HepG2 (cell line): ENCODE results near the gene USP2. TPM values are rescaled to one million over a fixed set of nuclear protein-coding genes. Genes with fewer than 3 reads are reported as not detected.

Experiments
- ATF6 ChIP-seq: sonication (generic); formaldehyde crosslinking; conservative IDR thresholded peaks from 2 replicates; pipeline ENCODE4 v1.4.0; 2020; ENCODE audit warnings: missing genetic modification reagents
- BORCS8-MEF2B ChIP-seq: sonication (generic); formaldehyde crosslinking; IDR thresholded peaks from 2 replicates; pipeline ENCODE4 v1.8.0; 2022; ENCODE audit warnings: mild to moderate bottlenecking, missing genetic modification reagents
- CERS6 ChIP-seq: sonication (generic); formaldehyde crosslinking; IDR thresholded peaks from 2 replicates; pipeline ENCODE4 v1.5.0; 2020; ENCODE audit warnings: missing genetic modification reagents
- DDIT3 ChIP-seq: sonication (generic); formaldehyde crosslinking; IDR thresholded peaks from 2 replicates; pipeline ENCODE4 v1.4.0; 2020; ENCODE audit warnings: mild to moderate bottlenecking, missing genetic modification reagents
- HNF4A ChIP-seq: sonication (generic); formaldehyde crosslinking; IDR thresholded peaks from 2 replicates; pipeline ENCODE4 v1.4.0; 2020; ENCODE audit warnings: missing genetic modification reagents
- MAFF ChIP-seq: IDR thresholded peaks from 2 replicates; pipeline ENCODE4 v1.6.1; 2011; ENCODE audit warnings: low read depth, low read length, improper control_type of control experiment
- NCOA1 ChIP-seq: sonication (generic); formaldehyde crosslinking; IDR thresholded peaks from 2 replicates; pipeline ENCODE4 v1.9.0; 2021; ENCODE audit warnings: missing genetic modification reagents
- NFYC ChIP-seq: IDR thresholded peaks from 2 replicates; pipeline ENCODE4 v1.6.1; 2016; ENCODE audit warnings: missing genetic modification reagents, missing compliant biosample characterization
- PRMT3 ChIP-seq: sonication (generic); formaldehyde crosslinking; IDR thresholded peaks from 2 replicates; pipeline ENCODE4 v1.8.1; 2022; ENCODE audit warnings: low read depth, mild to moderate bottlenecking, moderate library complexity, missing genetic modification reagents, borderline replicate concordance
- RORA ChIP-seq: sonication (generic); formaldehyde crosslinking; IDR thresholded peaks from 2 replicates; pipeline ENCODE4 v1.5.0; 2020; ENCODE audit warnings: mild to moderate bottlenecking, missing genetic modification reagents, moderate library complexity
- TCF7 ChIP-seq: sonication (generic); IDR thresholded peaks from 2 replicates; pipeline ENCODE4 v1.6.1; 2016; ENCODE audit warnings: antibody characterized with exemption, low read depth
- ZEB1 ChIP-seq: IDR thresholded peaks from 2 replicates; pipeline ENCODE4 v1.6.1; 2012; ENCODE audit warnings: mild to moderate bottlenecking, low read depth, inconsistent platforms; ENCODE audit not compliant: insufficient replicate concordance
- ZNF124 ChIP-seq: sonication (generic); formaldehyde crosslinking; IDR thresholded peaks from 2 replicates; pipeline ENCODE4 v1.4.0; 2020; ENCODE audit warnings: missing genetic modification reagents
- ZNF569 ChIP-seq: sonication (generic); formaldehyde crosslinking; IDR thresholded peaks from 2 replicates; pipeline ENCODE4 v1.5.0; 2020; ENCODE audit warnings: mild to moderate bottlenecking, missing genetic modification reagents, moderate library complexity, borderline replicate concordance
- ZNF674 ChIP-seq: sonication (generic); formaldehyde crosslinking; IDR thresholded peaks from 2 replicates; pipeline ENCODE4 v1.5.0; 2020; ENCODE audit warnings: low read depth, mild to moderate bottlenecking, missing genetic modification reagents
- polyA plus RNA-seq, 8 experiments: library from polyadenylated mRNA; depleted of rRNA in 3 of 8; stranded (reverse) in 7 of 8; unstranded in 1 of 8; fragments of >200 nt; fragmentation: Illumina TruSeq in 4 of 8; extraction: Trizol in 4 of 8; gene quantifications; 2 replicates each; pipeline versions ENCODE4 v1.2.1 to v1.2.3, GENCODE V29; 2011 to 2016; ENCODE audit warnings: low read depth in 4 of 8, missing spikeins in 1 of 8, mixed read lengths in 1 of 8; ENCODE audit not compliant: insufficient read depth in 1 of 8
- total RNA-seq, 5 experiments: library from RNA; depleted of rRNA; stranded (reverse); fragments of >200 nt; fragmentation: Illumina TruSeq; extraction: Trizol; gene quantifications; 2 replicates each; pipeline ENCODE4 v1.2.3, GENCODE V29; 2016; ENCODE audit warnings: low read depth in 1 of 5
- TF ChIP-seq, protein P1 (sequence below): sonication (generic); formaldehyde crosslinking; IDR thresholded peaks from 2 replicates; pipeline ENCODE4 v1.9.0; 2021; ENCODE audit warnings: missing genetic modification reagents, borderline replicate concordance
- TF ChIP-seq, protein P2 (sequence below): sonication (generic); formaldehyde crosslinking; IDR thresholded peaks from 2 replicates; pipeline ENCODE4 v1.4.0; 2020; ENCODE audit warnings: mild to moderate bottlenecking, missing genetic modification reagents

Gene USP2
- total and polyA plus RNA-seq, 2 of the 13 experiments (the other 11 are each of a cell fraction or from before 2014, with no cell fraction given), result 2.5 to 6.0 TPM

DNA sequence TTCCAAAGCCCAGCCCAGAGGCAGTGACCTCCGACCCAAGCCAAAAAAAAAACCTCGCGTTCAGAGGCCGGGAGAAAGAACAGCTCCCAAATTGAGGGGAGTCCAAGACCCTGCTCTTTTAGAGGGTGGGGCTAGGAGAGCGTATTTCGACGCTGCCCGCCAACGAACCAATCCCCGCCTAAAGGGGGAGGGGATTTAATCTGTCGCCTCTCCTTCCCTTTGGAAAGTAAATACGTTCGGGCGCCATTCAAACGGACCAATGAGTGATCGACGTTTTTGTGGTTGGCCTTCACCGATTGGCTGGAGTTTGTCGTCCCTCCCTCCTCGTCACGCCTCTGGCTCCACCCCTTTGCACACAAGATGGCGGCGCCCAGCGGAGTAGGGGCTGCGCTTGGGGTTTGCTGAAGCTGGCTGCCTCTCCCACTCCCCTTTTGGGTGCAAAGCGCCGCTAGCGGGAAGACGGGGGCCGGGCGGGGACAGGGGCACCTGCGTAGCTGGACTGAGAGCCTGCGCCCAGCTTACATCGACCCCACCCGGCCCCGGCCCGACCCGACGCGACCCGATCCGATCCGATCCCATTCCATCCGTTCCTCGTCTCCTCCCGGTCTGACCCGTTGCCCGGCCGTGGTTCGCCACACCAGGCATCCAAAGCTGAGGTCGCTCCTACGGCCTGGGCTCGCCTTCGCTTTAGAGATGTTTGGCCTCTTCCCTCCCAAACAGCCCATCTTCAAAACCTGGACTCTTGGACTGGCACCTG, 47.1 kb downstream of the USP2 start, which contains the start of gene RNF26 (continued):
- TF ChIP-seq DDIT3 (CRISPR knock-in tag), result no peak
- TF ChIP-seq ZNF674 (CRISPR knock-in tag), result no peak
- TF ChIP-seq MAFF, result no peak
- TF ChIP-seq HNF4A (CRISPR knock-in tag), result no peak
- TF ChIP-seq ZNF124, result no peak
- no peak for TF ChIP-seq ATF6 (CRISPR knock-in tag)
- TF ChIP-seq, protein P1, sequence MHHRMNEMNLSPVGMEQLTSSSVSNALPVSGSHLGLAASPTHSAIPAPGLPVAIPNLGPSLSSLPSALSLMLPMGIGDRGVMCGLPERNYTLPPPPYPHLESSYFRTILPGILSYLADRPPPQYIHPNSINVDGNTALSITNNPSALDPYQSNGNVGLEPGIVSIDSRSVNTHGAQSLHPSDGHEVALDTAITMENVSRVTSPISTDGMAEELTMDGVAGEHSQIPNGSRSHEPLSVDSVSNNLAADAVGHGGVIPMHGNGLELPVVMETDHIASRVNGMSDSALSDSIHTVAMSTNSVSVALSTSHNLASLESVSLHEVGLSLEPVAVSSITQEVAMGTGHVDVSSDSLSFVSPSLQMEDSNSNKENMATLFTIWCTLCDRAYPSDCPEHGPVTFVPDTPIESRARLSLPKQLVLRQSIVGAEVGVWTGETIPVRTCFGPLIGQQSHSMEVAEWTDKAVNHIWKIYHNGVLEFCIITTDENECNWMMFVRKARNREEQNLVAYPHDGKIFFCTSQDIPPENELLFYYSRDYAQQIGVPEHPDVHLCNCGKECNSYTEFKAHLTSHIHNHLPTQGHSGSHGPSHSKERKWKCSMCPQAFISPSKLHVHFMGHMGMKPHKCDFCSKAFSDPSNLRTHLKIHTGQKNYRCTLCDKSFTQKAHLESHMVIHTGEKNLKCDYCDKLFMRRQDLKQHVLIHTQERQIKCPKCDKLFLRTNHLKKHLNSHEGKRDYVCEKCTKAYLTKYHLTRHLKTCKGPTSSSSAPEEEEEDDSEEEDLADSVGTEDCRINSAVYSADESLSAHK (CRISPR knock-in tag), result no peak
- TF ChIP-seq ZEB1, result no peak
- TF ChIP-seq, protein P2, sequence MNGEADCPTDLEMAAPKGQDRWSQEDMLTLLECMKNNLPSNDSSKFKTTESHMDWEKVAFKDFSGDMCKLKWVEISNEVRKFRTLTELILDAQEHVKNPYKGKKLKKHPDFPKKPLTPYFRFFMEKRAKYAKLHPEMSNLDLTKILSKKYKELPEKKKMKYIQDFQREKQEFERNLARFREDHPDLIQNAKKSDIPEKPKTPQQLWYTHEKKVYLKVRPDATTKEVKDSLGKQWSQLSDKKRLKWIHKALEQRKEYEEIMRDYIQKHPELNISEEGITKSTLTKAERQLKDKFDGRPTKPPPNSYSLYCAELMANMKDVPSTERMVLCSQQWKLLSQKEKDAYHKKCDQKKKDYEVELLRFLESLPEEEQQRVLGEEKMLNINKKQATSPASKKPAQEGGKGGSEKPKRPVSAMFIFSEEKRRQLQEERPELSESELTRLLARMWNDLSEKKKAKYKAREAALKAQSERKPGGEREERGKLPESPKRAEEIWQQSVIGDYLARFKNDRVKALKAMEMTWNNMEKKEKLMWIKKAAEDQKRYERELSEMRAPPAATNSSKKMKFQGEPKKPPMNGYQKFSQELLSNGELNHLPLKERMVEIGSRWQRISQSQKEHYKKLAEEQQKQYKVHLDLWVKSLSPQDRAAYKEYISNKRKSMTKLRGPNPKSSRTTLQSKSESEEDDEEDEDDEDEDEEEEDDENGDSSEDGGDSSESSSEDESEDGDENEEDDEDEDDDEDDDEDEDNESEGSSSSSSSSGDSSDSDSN (CRISPR knock-in tag), result no peak; the same call in none of the 2 replicates
- TF ChIP-seq BORCS8-MEF2B (CRISPR knock-in tag), result peak; percentile 75
- no peak for TF ChIP-seq CERS6 (CRISPR knock-in tag)
- no peak for TF ChIP-seq ZNF569 (CRISPR knock-in tag)
- peak; percentile 95 for TF ChIP-seq NFYC
- TF ChIP-seq RORA (CRISPR knock-in tag), result no peak
- no peak for TF ChIP-seq PRMT3 (CRISPR knock-in tag)
- TF ChIP-seq NCOA1 (CRISPR knock-in tag), result no peak
- no peak for TF ChIP-seq TCF7
